Spleen (tissue), 7 donors: Measurements from ENCODE around the gene HAL.

Experiments used
- POLR2A ChIP-seq, 3 donors: fragments of 450-650 bp; IDR thresholded peaks; one replicate each; pipeline ENCODE4 v1.5.1; 2017; ENCODE audit warnings: antibody characterized with exemption in 3 of 3, mild to moderate bottlenecking in 1 of 3
- TF ChIP-seq, protein P1 (sequence below), 11 experiments: fragments of 200-600 bp in 7 of 11; fragments of 450-650 bp in 4 of 11; sonication (generic) in 4 of 11; IDR thresholded peaks in 8 of 11; conservative IDR thresholded peaks in 3 of 11; 1 replicate in 7 of 11; 2 replicates in 4 of 11; pipeline versions ENCODE4 v1.4.0 to v1.8.0; 2016 to 2021; ENCODE audit warnings: antibody characterized with exemption in 11 of 11, inconsistent platforms in 4 of 11, mild to moderate bottlenecking in 1 of 11
- donor health status: DM: no; HTN: no; CAD: no; lungs with moderate emphysema.
- donor health status: DM: no; HTN: no; CAD: no.
- donor health status: DM: no; HTN: no; CAD: no.

DNA sequence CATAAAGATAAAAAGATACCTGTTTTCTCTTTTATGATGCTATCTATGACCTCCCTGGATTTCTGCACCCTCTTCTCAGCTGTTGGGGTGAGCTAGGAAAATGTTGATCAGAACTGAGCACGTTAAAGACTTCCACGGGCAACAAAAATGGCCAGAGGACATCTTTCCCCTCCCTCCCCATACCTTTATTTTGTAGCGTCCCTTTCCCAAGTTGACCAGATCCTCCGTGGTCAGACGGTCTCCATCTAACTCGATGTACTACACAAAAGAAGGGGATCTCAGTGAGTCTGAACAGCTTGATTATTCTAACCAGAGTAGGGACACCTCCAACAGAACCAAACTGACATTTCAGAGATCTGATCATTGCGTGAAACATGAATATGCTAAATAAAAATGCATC, 2.2 kb downstream of the HAL start:
- TF ChIP-seq, protein P1, sequence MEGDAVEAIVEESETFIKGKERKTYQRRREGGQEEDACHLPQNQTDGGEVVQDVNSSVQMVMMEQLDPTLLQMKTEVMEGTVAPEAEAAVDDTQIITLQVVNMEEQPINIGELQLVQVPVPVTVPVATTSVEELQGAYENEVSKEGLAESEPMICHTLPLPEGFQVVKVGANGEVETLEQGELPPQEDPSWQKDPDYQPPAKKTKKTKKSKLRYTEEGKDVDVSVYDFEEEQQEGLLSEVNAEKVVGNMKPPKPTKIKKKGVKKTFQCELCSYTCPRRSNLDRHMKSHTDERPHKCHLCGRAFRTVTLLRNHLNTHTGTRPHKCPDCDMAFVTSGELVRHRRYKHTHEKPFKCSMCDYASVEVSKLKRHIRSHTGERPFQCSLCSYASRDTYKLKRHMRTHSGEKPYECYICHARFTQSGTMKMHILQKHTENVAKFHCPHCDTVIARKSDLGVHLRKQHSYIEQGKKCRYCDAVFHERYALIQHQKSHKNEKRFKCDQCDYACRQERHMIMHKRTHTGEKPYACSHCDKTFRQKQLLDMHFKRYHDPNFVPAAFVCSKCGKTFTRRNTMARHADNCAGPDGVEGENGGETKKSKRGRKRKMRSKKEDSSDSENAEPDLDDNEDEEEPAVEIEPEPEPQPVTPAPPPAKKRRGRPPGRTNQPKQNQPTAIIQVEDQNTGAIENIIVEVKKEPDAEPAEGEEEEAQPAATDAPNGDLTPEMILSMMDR (IDR thresholded peaks at IDR 0.05 in 8 of 11, conservative IDR thresholded peaks at IDR 0.05 in 3 of 11), result no peak
- no peak for TF ChIP-seq POLR2A (IDR thresholded peaks at IDR 0.05)
